ENCODE results near the gene BAHCC1. TPM values are rescaled to one million over a fixed set of nuclear protein-coding genes. Genes with fewer than 3 reads are reported as not detected.

Gene BAHCC1
- total RNA-seq, 1 experiment from 2014 or later, result 3.1 TPM

DNA sequence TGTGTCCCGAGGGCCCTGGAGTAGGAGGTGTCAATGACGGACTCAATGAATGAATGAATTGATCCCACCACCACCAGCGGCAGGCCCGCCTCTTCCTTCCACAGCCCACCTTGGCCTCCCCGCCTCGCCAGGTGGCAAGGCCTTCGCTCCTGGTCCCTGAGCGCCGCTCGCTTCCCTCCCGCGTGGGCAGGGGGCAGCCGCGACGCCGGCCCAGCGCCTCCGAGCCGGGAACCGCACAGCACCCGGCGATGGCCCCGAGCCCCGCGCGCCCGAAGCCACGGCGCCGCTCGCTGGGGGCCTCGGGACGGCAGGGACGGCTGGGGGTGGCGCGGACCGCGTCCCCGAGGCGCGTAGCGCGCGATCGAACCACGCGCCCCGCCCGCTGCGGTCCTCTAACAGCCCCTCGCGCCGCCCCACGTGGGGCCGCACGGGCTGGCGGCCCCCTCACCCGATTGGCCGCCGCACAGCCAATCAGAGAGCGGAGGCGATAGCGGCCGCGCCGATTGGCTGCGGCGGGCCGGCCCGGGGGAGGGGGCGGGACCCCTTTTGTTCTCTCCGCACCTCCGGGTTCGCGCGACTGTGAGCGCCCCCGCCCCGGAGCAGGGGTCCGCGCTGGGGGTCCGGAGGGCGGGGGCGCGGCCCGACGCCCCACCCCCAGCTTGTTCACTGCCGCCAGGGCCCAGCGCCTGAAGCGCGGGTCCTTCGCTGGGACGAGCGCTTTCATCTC, 86.0 kb downstream of the BAHCC1 start:
- Histone ChIP-seq H3K27ac (ENCODE audit: insufficient read length, low read depth, low read length) (no peak overlapping the region), H4K20me1 (ENCODE audit: control insufficient read depth, insufficient read depth, insufficient read length) (no peaks in the 10 kb centered on the region), H3K4ac (ENCODE audit: low read depth, low read length) (no peak overlapping the region), H3T11ph (ENCODE audit: low read length) (no peak overlapping the region), H3K4me2 (ENCODE audit: insufficient read depth, insufficient read length, low read length) (peak overlapping the region; percentile 19), H4K8ac (replicated peaks; ENCODE audit: insufficient read length, low read depth, low read length) (no peak overlapping the region), H3K9ac (ENCODE audit: extremely low read depth, insufficient read length, low read length) (no peak overlapping the region), H2AFZ (ENCODE audit: low read length) (no peak overlapping the region), H3K23ac (ENCODE audit: insufficient read length, low read depth, low read length) (no peak overlapping the region), H3K27me3 (ENCODE audit: insufficient read depth, low read length) (peaks cover 12% of the 10 kb centered on the region; the same call in 1 of the 2 replicates), H4K91ac (ENCODE audit: insufficient read length, low read depth, low read length) (no peak overlapping the region), H3K14ac (ENCODE audit: insufficient read depth, low read length) (no peak overlapping the region), H2AK5ac (ENCODE audit: insufficient read length, low read length) (no peak overlapping the region), H2BK120ac (ENCODE audit: low read depth, low read length, poor library complexity, severe bottlenecking) (no peak overlapping the region), H2BK12ac (ENCODE audit: insufficient read length, low read depth, low read length) (no peak overlapping the region), H3K56ac (ENCODE audit: insufficient read length, low read depth, low read length) (no peak overlapping the region), H2BK15ac (ENCODE audit: low read depth, low read length) (no peak overlapping the region), H4K5ac (ENCODE audit: insufficient read length, low read depth, low read length) (no peak overlapping the region), H3K18ac (ENCODE audit: insufficient read length, low read depth, low read length) (no peak overlapping the region), H2BK20ac (ENCODE audit: low read depth, low read length, poor library complexity, severe bottlenecking) (no peak overlapping the region), H3K9me3 (ENCODE audit: control insufficient read depth, low read depth, low read length) (no peaks in the 10 kb centered on the region), H3K23me2 (ENCODE audit: insufficient read length, low read depth, low read length, poor library complexity, severe bottlenecking) (peaks cover 7% of the 10 kb centered on the region), H2BK5ac (ENCODE audit: insufficient read length, low read length) (no peak overlapping the region), H3K79me2 (ENCODE audit: insufficient read depth, low read length) (no peaks in the 10 kb centered on the region), H3K4me1 (ENCODE audit: insufficient read depth, low read length) (no peaks in the 10 kb centered on the region; the same call in 1 of the 2 replicates), H3K79me1 (ENCODE audit: insufficient read depth, low read depth, low read length, poor library complexity, severe bottlenecking) (no peaks in the 10 kb centered on the region)
- H3K9me3 Mint-ChIP-seq, result peaks cover 0 to 3% of the 10 kb centered on the region in 2 experiments; a peak in 2 of 5 replicates
- H3K27ac Mint-ChIP-seq, result no peak overlapping the region
- TF ChIP-seq, protein P1, sequence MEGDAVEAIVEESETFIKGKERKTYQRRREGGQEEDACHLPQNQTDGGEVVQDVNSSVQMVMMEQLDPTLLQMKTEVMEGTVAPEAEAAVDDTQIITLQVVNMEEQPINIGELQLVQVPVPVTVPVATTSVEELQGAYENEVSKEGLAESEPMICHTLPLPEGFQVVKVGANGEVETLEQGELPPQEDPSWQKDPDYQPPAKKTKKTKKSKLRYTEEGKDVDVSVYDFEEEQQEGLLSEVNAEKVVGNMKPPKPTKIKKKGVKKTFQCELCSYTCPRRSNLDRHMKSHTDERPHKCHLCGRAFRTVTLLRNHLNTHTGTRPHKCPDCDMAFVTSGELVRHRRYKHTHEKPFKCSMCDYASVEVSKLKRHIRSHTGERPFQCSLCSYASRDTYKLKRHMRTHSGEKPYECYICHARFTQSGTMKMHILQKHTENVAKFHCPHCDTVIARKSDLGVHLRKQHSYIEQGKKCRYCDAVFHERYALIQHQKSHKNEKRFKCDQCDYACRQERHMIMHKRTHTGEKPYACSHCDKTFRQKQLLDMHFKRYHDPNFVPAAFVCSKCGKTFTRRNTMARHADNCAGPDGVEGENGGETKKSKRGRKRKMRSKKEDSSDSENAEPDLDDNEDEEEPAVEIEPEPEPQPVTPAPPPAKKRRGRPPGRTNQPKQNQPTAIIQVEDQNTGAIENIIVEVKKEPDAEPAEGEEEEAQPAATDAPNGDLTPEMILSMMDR (conservative IDR thresholded peaks at IDR 0.05), result no peak
- peak overlapping the region; percentile 41 to 74 for H3K4me3 Mint-ChIP-seq
- no peaks in the 10 kb centered on the region for H3K36me3 Mint-ChIP-seq (ENCODE audit: insufficient read depth in 1 of 3, low read depth in 3 of 3)
- WGBS (ENCODE audit: extremely low coverage, insufficient read length, low lambda C conversion rate), result no CpG with 5 or more reads among the region's 94 CpGs
- peaks cover 72% of the 10 kb centered on the region for H3K27me3 Mint-ChIP-seq (ENCODE audit: low read depth)
- DNase-seq, result peak; percentile 76
- H3K4me1 Mint-ChIP-seq, result peaks cover 3 to 6% of the 10 kb centered on the region in 2 experiments
